Liver (tissue), 9 donors: Measurements from ENCODE around the gene IGF1R. TPM values are rescaled to one million over a fixed set of nuclear protein-coding genes. Genes with fewer than 3 reads are reported as not detected.

Experiments
- DNase-seq: peaks from one replicate; pipeline ENCODE4 v3.0.0-alpha.2; 2017; ENCODE audit warnings: low spot score
- H3K27ac ChIP-seq, 2 donors: one replicate each; pipeline ENCODE4 v1.7.0; 2013; ENCODE audit warnings: inconsistent platforms in 2 of 2, low read length in 2 of 2, control low read depth in 1 of 2, low read depth in 1 of 2, mild to moderate bottlenecking in 1 of 2
- H3K27me3 ChIP-seq, 4 donors: one replicate each; pipeline versions ENCODE4 v1.6.1 to v1.7.0; 2013; ENCODE audit warnings: low read length in 3 of 4, inconsistent platforms in 1 of 4, mild to moderate bottlenecking in 1 of 4, moderate library complexity in 1 of 4; ENCODE audit not compliant: control insufficient read depth in 4 of 4, insufficient read depth in 4 of 4
- H3K36me3 ChIP-seq, 4 donors: one replicate each; pipeline versions ENCODE4 v1.6.1 to v1.7.0; 2013; ENCODE audit warnings: low read length in 3 of 4, mild to moderate bottlenecking in 3 of 4, low read depth in 1 of 4, moderate library complexity in 1 of 4; ENCODE audit not compliant: control insufficient read depth in 4 of 4, insufficient read depth in 3 of 4
- H3K4me1 ChIP-seq, 4 donors: one replicate each; pipeline versions ENCODE4 v1.6.1 to v1.7.0; 2013; ENCODE audit warnings: low read length in 3 of 4, mild to moderate bottlenecking in 3 of 4, moderate library complexity in 1 of 4; ENCODE audit not compliant: control insufficient read depth in 4 of 4, insufficient read depth in 4 of 4
- H3K4me3 ChIP-seq, 3 donors: one replicate each; pipeline versions ENCODE4 v1.6.1 to v1.7.0; 2013; ENCODE audit warnings: low read length in 3 of 3, control low read depth in 1 of 3, low read depth in 1 of 3, mild to moderate bottlenecking in 1 of 3
- H3K9ac ChIP-seq, 2 donors: one replicate each; pipeline ENCODE4 v1.7.0; 2013; ENCODE audit warnings: low read length in 2 of 2, mild to moderate bottlenecking in 2 of 2, moderate library complexity in 2 of 2, control low read depth in 1 of 2, low read depth in 1 of 2
- H3K9me3 ChIP-seq, 4 donors: one replicate each; pipeline versions ENCODE4 v1.6.1 to v1.7.0; 2013; ENCODE audit warnings: low read length in 3 of 4; ENCODE audit not compliant: control insufficient read depth in 4 of 4
- ATF3 ChIP-seq: IDR thresholded peaks from 2 replicates; pipeline ENCODE4 v1.6.1; 2016; ENCODE audit warnings: antibody characterized with exemption
- CTCF ChIP-seq: fragments of 150-350 bp; IDR thresholded peaks from 2 replicates; pipeline ENCODE4 v1.5.1; 2017; ENCODE audit warnings: improper control_type of control experiment, low read depth, low read length; ENCODE audit not compliant: missing input control
- EGR1 ChIP-seq, 2 donors: IDR thresholded peaks; 2 replicates each; pipeline ENCODE4 v1.6.1; 2016 to 2018; ENCODE audit warnings: antibody characterized with exemption in 2 of 2, low read depth in 2 of 2
- FOXA1 ChIP-seq: IDR thresholded peaks from 2 replicates; pipeline ENCODE4 v1.6.1; 2016; ENCODE audit warnings: antibody characterized with exemption
- FOXA2 ChIP-seq: IDR thresholded peaks from 2 replicates; pipeline ENCODE4 v1.6.1; 2016; ENCODE audit warnings: antibody characterized with exemption
- GABPA ChIP-seq, 2 donors: IDR thresholded peaks in 1 of 2; conservative IDR thresholded peaks in 1 of 2; 2 replicates each; pipeline ENCODE4 v1.6.1; 2016; ENCODE audit warnings: antibody characterized with exemption in 2 of 2, mild to moderate bottlenecking in 1 of 2, moderate library complexity in 1 of 2
- HNF4A ChIP-seq, 2 donors: conservative IDR thresholded peaks; 2 replicates each; pipeline ENCODE4 v1.6.1; 2016; ENCODE audit warnings: antibody characterized with exemption in 2 of 2, mild to moderate bottlenecking in 2 of 2
- HNF4G ChIP-seq: IDR thresholded peaks from 2 replicates; pipeline ENCODE4 v1.6.1; 2016; ENCODE audit warnings: antibody characterized with exemption
- JUND ChIP-seq, 2 donors: IDR thresholded peaks; 2 replicates each; pipeline ENCODE4 v1.6.1; 2016; ENCODE audit warnings: antibody characterized with exemption in 2 of 2
- MAX ChIP-seq: IDR thresholded peaks from 2 replicates; pipeline ENCODE4 v1.6.1; 2016; ENCODE audit warnings: antibody characterized with exemption
- NR2F2 ChIP-seq: IDR thresholded peaks from 2 replicates; pipeline ENCODE4 v1.6.1; 2016; ENCODE audit warnings: antibody characterized with exemption
- RAD21 ChIP-seq, 2 donors: IDR thresholded peaks; 2 replicates each; pipeline ENCODE4 v1.6.1; 2016; ENCODE audit warnings: antibody characterized with exemption in 2 of 2, mild to moderate bottlenecking in 2 of 2
- RXRA ChIP-seq, 2 donors: IDR thresholded peaks; 2 replicates each; pipeline ENCODE4 v1.6.1; 2017 to 2018; ENCODE audit warnings: antibody characterized with exemption in 2 of 2, mild to moderate bottlenecking in 1 of 2
- SP1 ChIP-seq: IDR thresholded peaks from 2 replicates; pipeline ENCODE4 v1.6.1; 2018; ENCODE audit warnings: antibody characterized with exemption, mild to moderate bottlenecking
- TAF1 ChIP-seq: conservative IDR thresholded peaks from 2 replicates; pipeline ENCODE4 v1.6.1; 2016; ENCODE audit warnings: antibody characterized with exemption, mild to moderate bottlenecking
- YY1 ChIP-seq: IDR thresholded peaks from 2 replicates; pipeline ENCODE4 v1.6.1; 2016; ENCODE audit warnings: antibody characterized with exemption, mild to moderate bottlenecking
- ZBTB33 ChIP-seq: IDR thresholded peaks from 2 replicates; pipeline ENCODE4 v1.6.1; 2016; ENCODE audit warnings: antibody characterized with exemption
- WGBS: extraction: QIAGEN DNeasy Blood & Tissue Kit; methylation state at CpG from one replicate; pipeline ENCODE4 v1.1.7; 2013; 5-methylcytosine and 5-hydroxymethylcytosine counted together
- polyA plus RNA-seq, 2 donors: library from polyadenylated mRNA; stranded (reverse) in 1 of 2; unstranded in 1 of 2; fragments of 200-250 nt in 1 of 2; fragments of >200 nt in 1 of 2; fragmentation: Nextera tagmentation in 1 of 2; extraction: Ambion mirVana in 1 of 2; gene quantifications; one replicate each; pipeline versions ENCODE4 v1.2.1 to v1.2.3, GENCODE V29; 2013 to 2015
- total RNA-seq, 2 donors: library from RNA; depleted of rRNA; stranded (reverse); fragments of >200 nt; gene quantifications; one replicate each; pipeline ENCODE4 v1.2.3, GENCODE V29; 2014
- TF ChIP-seq, protein P1 (sequence below): IDR thresholded peaks from 2 replicates; pipeline ENCODE4 v1.6.1; 2016; ENCODE audit warnings: antibody characterized with exemption, mild to moderate bottlenecking
- donor health status: healthy.
- donor health status: healthy.
- donor health status: healthy.
- donor health status: healthy.
- donor health status: healthy.

Gene IGF1R
- total and polyA plus RNA-seq, 4 donors = 0.69 to 10.3 (median 3.2) TPM

DNA sequence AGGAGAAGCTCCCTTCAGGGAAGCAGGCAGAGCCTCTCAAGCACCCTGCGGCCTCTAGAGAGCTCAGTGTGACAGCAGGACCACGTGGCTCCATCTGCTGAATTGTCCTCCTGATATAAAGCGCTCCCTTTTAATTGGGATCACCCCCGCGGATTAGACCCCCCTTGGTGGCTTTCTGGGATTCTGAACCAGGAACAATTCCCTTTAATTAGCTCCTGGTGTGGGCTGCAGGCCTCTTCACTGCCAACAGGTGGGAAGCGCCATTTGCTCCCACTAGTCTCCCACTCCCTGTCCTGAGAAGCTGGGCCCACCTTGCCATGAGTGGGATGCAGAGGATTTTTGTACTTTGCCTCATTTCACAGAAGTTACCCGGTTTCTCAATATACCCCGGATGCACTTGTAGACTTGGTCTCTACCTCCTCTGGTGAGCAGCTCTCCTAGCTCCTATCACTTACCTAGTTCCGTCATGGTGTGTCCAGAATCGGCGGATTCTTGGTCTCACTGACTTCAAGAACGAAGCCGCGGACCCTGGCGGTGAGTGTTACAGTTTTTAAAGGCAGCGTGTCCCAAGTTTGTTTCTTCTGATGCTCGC, 358.7 kb downstream of the IGF1R start:
- Histone ChIP-seq H3K4me1 (no peaks in the 10 kb centered on the region), H3K27ac (no peak overlapping the region), H3K36me3 (no peaks in the 10 kb centered on the region), H3K4me3 (no peak overlapping the region), H3K27me3 (no peaks in the 10 kb centered on the region), H3K9me3 (no peaks in the 10 kb centered on the region), H3K9ac (no peak overlapping the region)
- DNase-seq = peak; percentile 20
- TF ChIP-seq SP1 (no peak), YY1 (no peak), NR2F2 (no peak)
- 90% methylated on average over 17 of the region's 17 CpGs for WGBS

- TF ChIP-seq HNF4A (conservative IDR thresholded peaks at IDR 0.05) (no peak), JUND (IDR thresholded peaks at IDR 0.05) (no peak), RAD21 (IDR thresholded peaks at IDR 0.05) (no peak), TAF1 (no peak), CTCF (no peak)
- no peak overlapping the region for H3K27ac ChIP-seq
- 25% methylated on average over 8 of the region's 8 CpGs for WGBS
- no peak overlapping the region for H3K9ac ChIP-seq
- H3K4me3 ChIP-seq = no peak overlapping the region
- no peaks in the 10 kb centered on the region for H3K27me3 ChIP-seq
- no peak for DNase-seq
- no peaks in the 10 kb centered on the region for H3K36me3 ChIP-seq
- no peaks in the 10 kb centered on the region for H3K9me3 ChIP-seq
- H3K4me1 ChIP-seq = peaks cover 0 to 1% (median under 1%) of the 10 kb centered on the region in 4 donors
These were observed 361.5 kb downstream of the IGF1R start for GRCh38 chr15:99009741-99010330.

- Histone ChIP-seq H3K9ac (no peak overlapping the region), H3K9me3 (no peaks in the 10 kb centered on the region), H3K36me3 (no peaks in the 10 kb centered on the region), H3K27ac (no peak overlapping the region), H3K4me3 (no peak overlapping the region), H3K4me1 (peaks cover 3 to 9% (median 6%) of the 10 kb centered on the region in 4 donors), H3K27me3 (no peaks in the 10 kb centered on the region)
- 80% methylated on average over 2 of the region's 2 CpGs for WGBS
- no peak for DNase-seq
- TF ChIP-seq EGR1 (IDR thresholded peaks at IDR 0.05; ENCODE audit: low read depth in 2 of 2) = no peak
- no peak for TF ChIP-seq FOXA2
- no peak for TF ChIP-seq ATF3
- TF ChIP-seq HNF4G = no peak
- TF ChIP-seq RAD21 (IDR thresholded peaks at IDR 0.05) = no peak
- TF ChIP-seq CTCF = no peak
- TF ChIP-seq TAF1 = no peak
- no peak for TF ChIP-seq RXRA (IDR thresholded peaks at IDR 0.05)
- no peak for TF ChIP-seq MAX
- TF ChIP-seq GABPA (IDR thresholded peaks at IDR 0.05 in 1 of 2, conservative IDR thresholded peaks at IDR 0.05 in 1 of 2) = no peak
- TF ChIP-seq SP1 = no peak
- TF ChIP-seq NR2F2 = no peak
- no peak for TF ChIP-seq JUND (IDR thresholded peaks at IDR 0.05)
- TF ChIP-seq, protein P1, sequence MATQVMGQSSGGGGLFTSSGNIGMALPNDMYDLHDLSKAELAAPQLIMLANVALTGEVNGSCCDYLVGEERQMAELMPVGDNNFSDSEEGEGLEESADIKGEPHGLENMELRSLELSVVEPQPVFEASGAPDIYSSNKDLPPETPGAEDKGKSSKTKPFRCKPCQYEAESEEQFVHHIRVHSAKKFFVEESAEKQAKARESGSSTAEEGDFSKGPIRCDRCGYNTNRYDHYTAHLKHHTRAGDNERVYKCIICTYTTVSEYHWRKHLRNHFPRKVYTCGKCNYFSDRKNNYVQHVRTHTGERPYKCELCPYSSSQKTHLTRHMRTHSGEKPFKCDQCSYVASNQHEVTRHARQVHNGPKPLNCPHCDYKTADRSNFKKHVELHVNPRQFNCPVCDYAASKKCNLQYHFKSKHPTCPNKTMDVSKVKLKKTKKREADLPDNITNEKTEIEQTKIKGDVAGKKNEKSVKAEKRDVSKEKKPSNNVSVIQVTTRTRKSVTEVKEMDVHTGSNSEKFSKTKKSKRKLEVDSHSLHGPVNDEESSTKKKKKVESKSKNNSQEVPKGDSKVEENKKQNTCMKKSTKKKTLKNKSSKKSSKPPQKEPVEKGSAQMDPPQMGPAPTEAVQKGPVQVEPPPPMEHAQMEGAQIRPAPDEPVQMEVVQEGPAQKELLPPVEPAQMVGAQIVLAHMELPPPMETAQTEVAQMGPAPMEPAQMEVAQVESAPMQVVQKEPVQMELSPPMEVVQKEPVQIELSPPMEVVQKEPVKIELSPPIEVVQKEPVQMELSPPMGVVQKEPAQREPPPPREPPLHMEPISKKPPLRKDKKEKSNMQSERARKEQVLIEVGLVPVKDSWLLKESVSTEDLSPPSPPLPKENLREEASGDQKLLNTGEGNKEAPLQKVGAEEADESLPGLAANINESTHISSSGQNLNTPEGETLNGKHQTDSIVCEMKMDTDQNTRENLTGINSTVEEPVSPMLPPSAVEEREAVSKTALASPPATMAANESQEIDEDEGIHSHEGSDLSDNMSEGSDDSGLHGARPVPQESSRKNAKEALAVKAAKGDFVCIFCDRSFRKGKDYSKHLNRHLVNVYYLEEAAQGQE = no peak
- TF ChIP-seq ZBTB33 = no peak
- TF ChIP-seq FOXA1 = no peak
These were observed 362.4 kb downstream of the IGF1R start for GRCh38 chr15:99010768-99011167.
